Liver (tissue), 3 donors: Measurements from ENCODE around the gene TMEM223.
"Not testable (repeated sequence)": the region's sequence is repeated elsewhere in the genome, so short reads cannot be mapped to it uniquely, and the experiment has no call there.

ENCODE experiments used
- ATF3 ChIP-seq: IDR thresholded peaks from 2 replicates; pipeline ENCODE4 v1.6.1; 2016; ENCODE audit warnings: antibody characterized with exemption
- CTCF ChIP-seq: fragments of 150-350 bp; IDR thresholded peaks from 2 replicates; pipeline ENCODE4 v1.5.1; 2017; ENCODE audit warnings: improper control_type of control experiment, low read depth, low read length; ENCODE audit not compliant: missing input control
- GABPA ChIP-seq, 2 donors: IDR thresholded peaks in 1 of 2; conservative IDR thresholded peaks in 1 of 2; 2 replicates each; pipeline ENCODE4 v1.6.1; 2016; ENCODE audit warnings: antibody characterized with exemption in 2 of 2, mild to moderate bottlenecking in 1 of 2, moderate library complexity in 1 of 2
- MAX ChIP-seq: IDR thresholded peaks from 2 replicates; pipeline ENCODE4 v1.6.1; 2016; ENCODE audit warnings: antibody characterized with exemption
- REST ChIP-seq: IDR thresholded peaks from 2 replicates; pipeline ENCODE4 v1.6.1; 2016; ENCODE audit warnings: antibody characterized with exemption, mild to moderate bottlenecking
- RXRA ChIP-seq, 2 donors: IDR thresholded peaks; 2 replicates each; pipeline ENCODE4 v1.6.1; 2017 to 2018; ENCODE audit warnings: antibody characterized with exemption in 2 of 2, mild to moderate bottlenecking in 1 of 2
- YY1 ChIP-seq: IDR thresholded peaks from 2 replicates; pipeline ENCODE4 v1.6.1; 2016; ENCODE audit warnings: antibody characterized with exemption, mild to moderate bottlenecking
- TF ChIP-seq, protein P1 (sequence below): IDR thresholded peaks from 2 replicates; pipeline ENCODE4 v1.6.1; 2016; ENCODE audit warnings: antibody characterized with exemption
- donor health status: healthy.
- donor health status: healthy.

DNA sequence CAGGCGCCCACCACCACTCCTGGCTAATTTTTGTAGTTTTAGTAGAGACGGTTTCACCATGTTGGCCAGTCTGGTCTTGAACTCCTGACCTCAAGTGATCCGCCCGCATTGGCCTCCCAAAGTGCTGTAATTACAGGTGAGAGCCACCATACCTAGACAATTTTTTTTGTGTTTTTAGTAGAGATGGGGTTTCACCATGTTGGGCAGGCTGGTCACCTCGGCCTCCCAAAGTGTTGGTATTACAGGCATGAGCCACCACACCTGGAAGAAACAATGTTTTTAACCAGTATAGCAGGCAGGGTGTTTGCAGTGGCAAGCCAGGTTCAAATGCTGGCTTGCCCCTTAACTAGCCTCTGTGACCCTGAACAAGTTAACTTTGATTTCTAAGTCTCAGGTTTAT is 41.9 kb downstream of the TMEM223 start:
- not testable (repeated sequence) for TF ChIP-seq MAX; CTCF; YY1; REST; GABPA (IDR thresholded peaks at IDR 0.05 in 1 of 2, conservative IDR thresholded peaks at IDR 0.05 in 1 of 2); ATF3; RXRA (IDR thresholded peaks at IDR 0.05)
- TF ChIP-seq, protein P1, sequence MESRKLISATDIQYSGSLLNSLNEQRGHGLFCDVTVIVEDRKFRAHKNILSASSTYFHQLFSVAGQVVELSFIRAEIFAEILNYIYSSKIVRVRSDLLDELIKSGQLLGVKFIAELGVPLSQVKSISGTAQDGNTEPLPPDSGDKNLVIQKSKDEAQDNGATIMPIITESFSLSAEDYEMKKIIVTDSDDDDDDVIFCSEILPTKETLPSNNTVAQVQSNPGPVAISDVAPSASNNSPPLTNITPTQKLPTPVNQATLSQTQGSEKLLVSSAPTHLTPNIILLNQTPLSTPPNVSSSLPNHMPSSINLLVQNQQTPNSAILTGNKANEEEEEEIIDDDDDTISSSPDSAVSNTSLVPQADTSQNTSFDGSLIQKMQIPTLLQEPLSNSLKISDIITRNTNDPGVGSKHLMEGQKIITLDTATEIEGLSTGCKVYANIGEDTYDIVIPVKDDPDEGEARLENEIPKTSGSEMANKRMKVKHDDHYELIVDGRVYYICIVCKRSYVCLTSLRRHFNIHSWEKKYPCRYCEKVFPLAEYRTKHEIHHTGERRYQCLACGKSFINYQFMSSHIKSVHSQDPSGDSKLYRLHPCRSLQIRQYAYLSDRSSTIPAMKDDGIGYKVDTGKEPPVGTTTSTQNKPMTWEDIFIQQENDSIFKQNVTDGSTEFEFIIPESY = not testable (repeated sequence)
